GM12873 (cell line): ENCODE results near the gene RCOR3.

Experiments
- TF ChIP-seq, protein P1 (sequence below): IDR thresholded peaks from 2 replicates; pipeline ENCODE4 v1.5.1; 2012; ENCODE audit warnings: low read depth, mild to moderate bottlenecking, moderate library complexity, low read length, control low read depth; ENCODE audit not compliant: insufficient read depth; ENCODE audit errors: missing control alignments

RCOR3 gene

DNA sequence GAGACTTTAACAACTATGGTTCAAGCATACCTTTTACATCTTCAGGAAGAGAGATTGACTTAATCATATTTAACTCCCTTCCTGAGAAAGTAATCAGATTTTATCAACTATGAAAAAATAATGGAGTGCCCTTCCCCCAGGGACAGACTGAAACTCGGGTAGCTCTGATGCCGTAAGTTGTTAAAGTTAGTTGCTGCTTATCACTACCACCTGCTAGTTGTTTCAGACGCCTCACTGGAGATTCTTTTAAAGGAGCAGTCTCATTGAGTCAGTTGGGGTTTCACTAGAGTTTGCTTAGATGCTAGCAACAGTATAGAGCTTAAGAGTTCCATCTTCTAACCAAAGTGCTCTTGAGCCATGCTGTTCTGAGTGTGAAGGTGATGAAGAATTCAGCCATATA lies 50.5 kb downstream of the RCOR3 start:
- TF ChIP-seq, protein P1, sequence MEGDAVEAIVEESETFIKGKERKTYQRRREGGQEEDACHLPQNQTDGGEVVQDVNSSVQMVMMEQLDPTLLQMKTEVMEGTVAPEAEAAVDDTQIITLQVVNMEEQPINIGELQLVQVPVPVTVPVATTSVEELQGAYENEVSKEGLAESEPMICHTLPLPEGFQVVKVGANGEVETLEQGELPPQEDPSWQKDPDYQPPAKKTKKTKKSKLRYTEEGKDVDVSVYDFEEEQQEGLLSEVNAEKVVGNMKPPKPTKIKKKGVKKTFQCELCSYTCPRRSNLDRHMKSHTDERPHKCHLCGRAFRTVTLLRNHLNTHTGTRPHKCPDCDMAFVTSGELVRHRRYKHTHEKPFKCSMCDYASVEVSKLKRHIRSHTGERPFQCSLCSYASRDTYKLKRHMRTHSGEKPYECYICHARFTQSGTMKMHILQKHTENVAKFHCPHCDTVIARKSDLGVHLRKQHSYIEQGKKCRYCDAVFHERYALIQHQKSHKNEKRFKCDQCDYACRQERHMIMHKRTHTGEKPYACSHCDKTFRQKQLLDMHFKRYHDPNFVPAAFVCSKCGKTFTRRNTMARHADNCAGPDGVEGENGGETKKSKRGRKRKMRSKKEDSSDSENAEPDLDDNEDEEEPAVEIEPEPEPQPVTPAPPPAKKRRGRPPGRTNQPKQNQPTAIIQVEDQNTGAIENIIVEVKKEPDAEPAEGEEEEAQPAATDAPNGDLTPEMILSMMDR, result no peak

- TF ChIP-seq, protein P1, result no peak
Measured at GRCh38 chr1:211313392-211313791, 54.2 kb downstream of the RCOR3 start.

DNA sequence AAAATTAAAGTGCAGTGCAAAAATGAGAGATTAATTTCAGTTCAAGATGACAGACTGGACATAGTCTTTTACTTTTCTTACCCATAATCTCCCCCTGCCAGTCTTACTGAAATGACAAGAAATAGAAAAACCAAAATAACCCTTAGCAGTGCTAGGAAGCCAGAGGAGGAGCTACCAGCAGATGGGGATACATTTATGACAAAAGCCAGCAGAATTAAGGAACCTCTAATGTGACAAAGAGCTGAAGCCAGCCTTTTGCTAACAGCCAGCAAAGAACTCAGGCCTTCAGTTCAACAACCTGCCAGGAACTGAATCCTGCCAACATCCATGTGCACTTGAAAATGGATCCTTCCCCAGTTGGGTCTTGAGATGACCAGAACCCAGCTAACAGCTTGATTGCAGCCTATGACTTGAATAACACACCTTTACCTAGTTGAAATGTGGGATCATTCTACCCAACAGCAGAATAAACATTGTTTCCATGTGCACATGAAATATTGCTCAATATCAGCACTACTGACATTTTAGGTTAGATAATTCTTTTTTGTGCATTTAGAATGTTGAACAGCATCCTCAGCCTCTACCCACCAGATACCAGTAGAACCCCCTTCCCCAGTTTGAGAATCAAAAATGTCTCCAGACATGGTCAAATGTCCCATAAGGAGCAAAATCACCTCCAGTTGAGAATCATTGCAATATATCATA lies 59.6 kb downstream of the RCOR3 start:
- TF ChIP-seq, protein P1, result no peak

- TF ChIP-seq, protein P1, result no peak
Measured at GRCh38 chr1:211319892-211320291, 60.7 kb downstream of the RCOR3 start.

DNA sequence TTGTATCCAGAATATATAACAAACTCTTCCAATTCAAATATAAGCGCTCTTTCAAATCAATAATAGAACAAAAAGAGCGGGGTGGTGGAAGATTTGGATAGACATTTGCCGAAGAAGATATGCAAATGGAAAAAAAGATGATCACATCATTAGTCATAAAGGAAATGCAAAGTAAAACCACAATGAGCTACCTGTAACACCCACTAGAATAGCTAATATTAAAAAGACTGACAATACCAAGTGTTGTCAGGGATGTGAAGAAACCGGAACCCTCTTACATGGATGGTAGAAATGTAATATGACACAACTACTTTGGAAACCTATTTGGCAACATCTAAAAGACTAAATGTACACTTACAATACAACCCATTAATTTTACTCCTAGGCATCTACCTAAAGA lies 61.8 kb downstream of the RCOR3 start:
- TF ChIP-seq, protein P1, result no peak

DNA sequence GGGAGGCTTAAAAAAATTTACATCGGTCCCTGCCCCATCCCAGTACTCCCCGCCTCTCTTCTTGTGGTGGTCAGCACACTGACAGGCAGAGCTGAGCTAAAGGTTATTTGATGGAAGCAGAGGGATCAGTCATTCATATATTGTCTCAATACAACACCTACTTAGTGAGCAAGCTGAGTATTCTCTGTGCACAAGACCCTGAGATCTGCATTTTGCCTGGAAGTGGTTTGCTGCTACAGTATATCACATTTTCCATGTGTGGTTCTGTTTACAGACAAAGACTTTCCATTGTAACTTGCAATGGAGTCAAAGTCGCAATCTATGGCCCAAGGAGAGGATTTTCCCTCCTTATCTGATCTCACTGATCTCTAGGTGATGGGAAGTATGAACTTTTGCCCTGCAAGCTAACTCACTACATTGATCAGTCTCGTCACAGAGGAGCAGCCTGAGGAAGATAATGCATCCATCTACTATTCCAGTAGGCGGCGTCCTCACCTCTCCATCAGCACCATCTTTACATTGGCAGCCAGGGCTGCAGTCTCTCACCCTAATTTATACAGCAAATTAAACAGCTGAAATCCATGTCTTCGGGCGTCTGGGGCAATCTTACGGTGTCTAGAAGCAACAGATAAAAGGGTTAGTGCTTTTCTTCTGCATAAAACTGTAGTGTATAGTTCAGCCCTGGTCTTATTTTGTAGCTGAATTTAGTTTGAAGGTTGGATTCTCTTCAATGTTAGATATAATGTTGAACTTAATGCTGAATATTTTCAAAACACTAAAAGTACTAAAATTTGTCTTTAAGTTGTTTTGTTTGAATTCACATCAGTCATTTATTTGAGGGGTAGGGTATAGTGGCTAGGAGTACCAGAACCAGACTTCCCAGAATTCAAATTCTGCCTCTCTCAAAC lies 64.2 kb downstream of the RCOR3 start:
- TF ChIP-seq, protein P1, result peak; percentile 95

- TF ChIP-seq, protein P1, result no peak
Measured at GRCh38 chr1:211324992-211325775, 66.0 kb downstream of the RCOR3 start.
